Stimulated activated CD4-positive, alpha-beta T cell treated with anti-CD3 and anti-CD28 coated beads, Interleukin-12 subunit alpha, Interleukin-12 subunit beta, amount 100 ng/mL, for 4 hours (primary cell): ENCODE measurements around the gene BCAS2.
A peak's percentile ranks its signal among the peaks of the same experiment; 100 is the strongest.
"Not testable (repeated sequence)": the region's sequence is repeated elsewhere in the genome, so short reads cannot be mapped to it uniquely, and the experiment has no call there.

Experiments
- DNase-seq: peaks from one replicate; pipeline ENCODE4 v3.0.0-alpha.2; 2020

BCAS2 gene

DNA sequence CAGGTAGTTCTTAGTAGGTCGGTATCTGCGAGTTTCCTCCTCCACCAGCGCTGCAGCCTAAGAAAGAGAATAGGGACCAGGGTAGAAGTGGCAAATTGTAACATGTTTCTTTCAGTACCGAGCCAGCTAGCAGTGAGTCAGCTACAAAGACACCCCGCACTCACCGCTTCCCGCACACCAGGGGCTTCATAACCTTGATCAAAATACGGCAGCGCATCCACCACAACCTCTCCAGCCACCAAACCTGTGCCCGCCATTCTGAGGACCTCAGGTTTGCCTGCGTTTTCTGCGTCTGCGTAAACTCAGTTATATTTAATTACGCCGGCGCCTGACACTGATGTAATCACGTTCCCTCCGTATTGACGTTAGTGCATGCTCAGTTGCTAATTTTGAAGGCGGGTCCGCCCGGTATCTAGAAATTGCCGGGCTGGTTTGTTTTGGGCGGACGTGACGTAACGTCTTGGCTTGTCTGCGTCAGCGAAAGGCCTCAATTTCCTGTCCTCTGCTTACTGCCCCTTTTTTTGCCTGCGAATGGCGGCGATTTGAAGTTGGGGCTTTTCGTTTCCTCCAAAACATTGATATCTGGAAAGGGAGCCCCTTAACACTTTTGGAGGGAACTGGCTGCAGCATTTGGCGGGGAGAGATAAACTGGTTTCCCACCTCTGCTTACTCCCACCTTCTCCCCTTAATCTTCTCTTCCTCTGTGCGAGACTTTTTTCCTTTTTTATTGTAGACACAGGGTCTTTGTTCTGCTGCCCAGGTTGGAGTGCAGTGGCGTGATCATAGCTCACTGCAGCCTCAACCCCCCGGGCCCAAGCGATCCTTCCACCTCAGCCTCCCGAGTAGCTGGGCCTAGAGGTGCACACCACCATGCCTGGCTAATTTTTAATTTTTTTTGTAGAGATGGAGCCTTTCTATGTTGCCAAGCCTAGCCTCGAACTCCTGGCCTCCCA is at the start of gene BCAS2:
TSS of gene BCAS2 (minus strand) at position 281 of the 953 bp plus-strand sequence. CDS start at position 257, 24 bp downstream.
- DNase-seq = peak; percentile 88

DNA sequence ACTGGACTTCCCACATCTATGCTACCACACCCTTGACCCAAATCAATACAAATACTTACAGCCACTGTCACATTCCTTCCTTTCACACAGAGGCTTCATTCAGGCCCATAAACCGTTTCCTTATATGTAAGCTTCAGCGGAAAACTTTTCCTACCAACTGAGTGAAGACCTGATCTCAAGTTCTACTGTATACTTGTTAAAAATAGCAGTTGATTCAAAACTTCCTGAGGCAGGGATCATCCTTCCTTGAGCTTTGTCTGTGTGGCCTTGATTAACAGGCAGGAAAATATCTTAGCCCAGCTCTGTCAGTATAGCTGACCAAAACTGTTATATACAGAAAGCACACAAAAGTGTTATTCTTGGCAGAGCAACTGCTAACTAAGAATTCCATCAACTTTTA is 45.7 kb upstream of the BCAS2 start:
- DNase-seq = no peak

DNA sequence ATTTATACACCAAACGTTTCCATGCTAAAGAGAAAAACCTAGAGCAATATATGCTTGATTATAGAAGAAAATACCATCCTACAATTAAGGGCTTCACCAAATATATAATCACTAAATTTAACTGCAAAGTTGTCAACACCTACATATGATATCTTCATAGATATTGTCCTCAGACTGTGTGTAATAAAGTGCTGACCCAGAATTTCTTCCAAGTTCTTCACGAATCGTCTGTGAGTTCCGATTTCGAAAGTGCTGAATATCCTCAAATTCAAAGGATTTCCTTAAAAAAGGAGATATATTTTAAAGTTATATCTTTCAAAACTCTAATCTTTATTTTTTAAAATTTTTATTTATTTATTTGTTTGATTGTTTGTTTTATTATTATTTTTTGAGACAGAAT is 41.9 kb upstream of the BCAS2 start:
- no peak for DNase-seq

DNA sequence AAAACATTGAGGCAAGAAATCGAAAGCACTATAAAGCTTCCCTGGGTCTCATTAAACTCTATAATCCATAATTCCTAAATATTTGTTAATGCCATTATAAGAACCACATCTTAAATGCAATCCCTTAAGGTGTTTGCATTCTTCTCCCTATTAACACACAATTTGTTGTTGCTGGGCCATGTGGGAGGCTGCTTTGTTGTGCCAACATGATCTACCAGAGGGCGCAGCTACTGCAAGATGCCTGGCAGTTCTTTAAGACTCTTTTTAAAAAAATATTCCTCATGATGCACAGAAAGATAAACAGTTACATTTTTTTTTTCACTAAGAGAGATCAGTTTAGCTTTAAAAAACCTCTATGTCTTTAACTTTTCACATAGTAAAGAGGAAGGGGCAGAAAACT is 39.0 kb upstream of the BCAS2 start:
- no peak for DNase-seq

DNA sequence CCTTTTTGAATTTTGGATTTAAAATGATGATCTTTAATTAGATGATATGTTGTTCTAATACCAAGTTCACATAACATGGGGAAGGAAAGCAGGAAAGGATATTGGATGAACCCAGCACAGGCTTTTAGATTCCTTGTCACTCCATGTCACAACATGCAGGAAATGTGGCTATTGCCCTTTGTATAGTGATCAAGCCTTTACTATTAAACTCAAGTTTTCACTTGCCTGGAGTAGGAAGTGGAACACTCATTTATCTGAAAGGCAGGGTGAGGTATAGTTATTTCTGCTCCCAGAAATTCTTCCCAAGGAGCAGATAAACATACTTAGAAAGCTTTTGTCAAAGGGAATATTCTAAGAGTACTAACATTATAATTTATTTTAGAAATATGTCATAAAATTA is 37.2 kb upstream of the BCAS2 start:
- DNase-seq = no peak

DNA sequence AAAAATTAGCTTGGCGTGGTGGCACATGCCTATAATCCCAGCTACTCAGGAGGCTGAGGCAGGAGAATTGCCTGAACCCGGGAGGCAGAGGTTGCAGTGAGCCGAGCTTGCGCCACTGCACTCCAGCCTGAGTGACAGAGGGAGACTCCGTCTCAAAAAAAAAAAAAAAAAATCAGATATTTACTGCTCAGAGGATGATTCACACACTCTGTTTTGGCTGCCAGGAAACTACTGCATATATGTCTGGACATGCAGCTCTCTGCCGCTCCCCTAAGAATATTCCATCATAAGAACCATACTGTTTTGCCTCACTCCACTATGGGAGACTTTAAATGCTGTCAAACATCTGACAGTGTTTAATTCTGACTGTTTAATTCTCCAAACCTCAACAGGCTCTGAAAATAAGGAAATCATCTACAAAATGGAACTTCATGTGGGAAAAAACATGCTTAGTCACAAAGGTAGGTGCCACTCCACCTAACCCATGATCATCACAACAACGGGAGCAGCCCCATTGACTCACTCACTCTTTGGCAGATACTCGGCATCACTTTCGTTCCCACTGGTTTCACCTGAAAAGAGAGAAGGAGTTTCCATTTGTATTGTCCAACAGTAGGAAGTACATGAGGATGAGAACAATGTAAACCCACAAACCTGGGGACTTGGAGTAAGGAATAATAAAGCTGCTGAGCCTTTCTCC is 29.3 kb upstream of the BCAS2 start:
- no peak for DNase-seq

DNA sequence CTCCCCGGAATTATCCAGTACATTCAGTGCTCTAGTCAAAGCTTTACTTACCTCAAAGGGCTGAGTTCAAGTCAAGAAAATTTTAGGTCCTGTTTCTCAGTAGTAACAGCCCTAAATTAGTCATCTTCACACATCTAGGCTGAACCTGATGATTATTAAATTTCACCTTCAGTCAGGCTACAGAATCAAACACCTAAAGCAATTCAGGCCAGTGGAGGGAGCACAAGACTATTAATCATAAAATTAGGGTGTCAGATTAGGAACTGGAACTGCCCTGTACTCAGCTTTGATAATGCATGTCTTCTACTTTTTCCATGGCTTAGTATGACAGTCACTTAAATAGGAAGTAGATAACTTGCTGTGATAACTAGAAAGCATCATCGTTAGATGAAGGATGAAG is 28.4 kb upstream of the BCAS2 start:
- DNase-seq = no peak

DNA sequence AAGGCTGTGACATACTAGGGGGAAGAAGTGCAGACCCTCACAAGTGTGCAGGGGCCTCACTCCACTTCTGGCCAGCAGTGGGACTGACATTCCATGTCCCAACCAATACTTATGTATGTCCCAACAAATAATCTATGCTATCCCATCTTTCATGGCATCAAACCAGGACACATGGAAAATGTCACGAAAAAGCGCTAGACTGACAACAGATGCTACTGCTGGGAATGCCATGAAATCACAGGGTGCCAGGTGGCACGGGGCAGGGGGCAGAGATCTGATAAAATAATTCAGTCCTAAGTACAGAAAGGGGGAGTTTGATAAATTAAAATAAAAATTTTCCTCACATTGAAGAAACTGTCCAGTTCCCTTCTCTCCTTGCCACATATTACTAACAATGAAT is 27.6 kb upstream of the BCAS2 start:
- DNase-seq = no peak

DNA sequence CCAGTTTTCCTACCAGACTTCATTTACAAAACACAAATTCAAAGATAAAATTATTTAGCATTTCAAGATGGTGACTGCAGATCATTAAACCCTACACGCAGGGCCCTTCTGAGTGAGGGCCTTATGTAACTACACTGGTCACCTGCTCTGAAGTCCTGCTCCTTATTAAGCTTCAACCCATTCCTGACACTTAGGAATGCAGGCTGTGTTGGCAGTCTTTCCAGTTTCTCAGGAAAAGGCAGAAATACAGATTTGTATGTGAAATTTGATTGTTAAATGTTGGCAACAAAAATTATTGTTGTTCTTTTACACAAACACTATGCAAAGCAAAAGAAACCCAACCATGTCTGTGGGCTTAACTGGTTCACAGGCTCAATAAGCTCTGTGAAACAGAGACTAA is 25.8 kb upstream of the BCAS2 start:
- DNase-seq = no peak

DNA sequence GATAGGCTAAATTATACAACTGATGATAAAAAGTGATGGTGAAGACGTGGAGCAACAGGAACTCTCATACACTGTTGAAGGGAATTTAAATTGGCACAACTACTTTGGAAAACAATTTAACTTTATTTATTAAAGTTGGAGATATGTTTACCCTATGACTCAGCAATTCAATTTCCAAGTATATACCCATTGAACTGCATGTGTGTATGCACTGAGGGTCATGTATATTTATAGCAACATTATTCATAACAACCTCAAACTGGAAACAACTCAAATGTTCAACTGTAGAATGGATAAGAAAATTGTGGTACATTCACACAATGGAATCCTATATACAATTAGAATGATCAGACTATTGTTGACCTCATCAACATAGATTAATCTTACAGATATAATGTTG is 16.5 kb upstream of the BCAS2 start:
- DNase-seq = no peak

DNA sequence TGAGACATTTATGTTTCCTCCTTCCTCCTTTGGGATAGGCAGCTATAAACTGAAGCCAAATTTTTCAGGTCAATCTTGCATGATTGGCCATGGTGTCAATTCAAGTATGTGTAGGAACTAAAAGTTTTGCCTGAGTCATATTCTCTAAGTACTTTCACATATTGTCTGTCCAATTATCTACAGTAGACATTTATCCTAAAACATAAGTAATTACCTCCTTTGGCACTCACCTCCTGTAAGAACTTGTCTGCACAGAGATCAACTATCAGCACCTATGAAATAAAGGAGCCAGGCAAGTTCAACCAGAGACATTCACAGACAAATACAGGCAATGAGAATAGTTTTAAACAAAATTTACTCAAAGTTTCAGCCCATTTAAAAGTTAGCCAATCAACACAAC is 14.2 kb upstream of the BCAS2 start:
- no peak for DNase-seq

DNA sequence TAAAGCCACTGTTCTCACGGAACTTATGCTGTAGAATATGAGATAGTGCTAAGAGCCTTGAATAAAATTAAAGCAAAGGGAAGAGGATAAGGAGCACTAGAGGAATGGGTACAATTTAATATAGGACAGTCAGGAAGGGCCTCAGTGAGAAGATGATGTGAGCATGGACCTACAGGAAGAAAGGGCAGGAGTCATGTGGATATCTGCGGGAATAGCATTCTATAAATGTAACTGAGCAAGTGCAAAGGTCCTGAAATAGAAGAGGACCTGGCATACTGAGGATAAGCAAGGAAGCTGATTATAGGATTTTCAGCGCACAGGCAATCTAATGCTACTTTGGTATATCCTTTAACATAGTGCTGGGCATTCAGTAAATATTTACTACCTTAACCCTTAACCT is 12.6 kb upstream of the BCAS2 start:
- DNase-seq = no peak

DNA sequence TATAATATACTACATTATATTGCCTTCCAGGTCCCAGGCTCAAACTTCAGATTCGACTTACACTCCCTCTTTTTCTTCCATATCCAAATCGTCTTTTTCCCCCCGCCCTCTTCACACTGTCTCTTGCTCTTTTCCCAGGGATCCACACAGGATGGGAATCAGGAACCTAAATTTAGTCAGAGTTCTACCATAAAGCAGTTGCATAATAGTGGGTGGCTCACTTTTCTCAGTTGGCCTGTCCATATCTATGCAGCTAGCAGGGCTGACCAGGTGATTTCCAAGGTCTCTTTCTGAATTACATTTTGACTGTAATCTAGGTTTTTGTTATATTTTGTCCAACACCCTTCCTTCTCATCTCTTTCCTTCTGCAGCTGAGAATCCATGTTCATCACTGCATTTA is 7.7 kb upstream of the BCAS2 start:
- DNase-seq = no peak

DNA sequence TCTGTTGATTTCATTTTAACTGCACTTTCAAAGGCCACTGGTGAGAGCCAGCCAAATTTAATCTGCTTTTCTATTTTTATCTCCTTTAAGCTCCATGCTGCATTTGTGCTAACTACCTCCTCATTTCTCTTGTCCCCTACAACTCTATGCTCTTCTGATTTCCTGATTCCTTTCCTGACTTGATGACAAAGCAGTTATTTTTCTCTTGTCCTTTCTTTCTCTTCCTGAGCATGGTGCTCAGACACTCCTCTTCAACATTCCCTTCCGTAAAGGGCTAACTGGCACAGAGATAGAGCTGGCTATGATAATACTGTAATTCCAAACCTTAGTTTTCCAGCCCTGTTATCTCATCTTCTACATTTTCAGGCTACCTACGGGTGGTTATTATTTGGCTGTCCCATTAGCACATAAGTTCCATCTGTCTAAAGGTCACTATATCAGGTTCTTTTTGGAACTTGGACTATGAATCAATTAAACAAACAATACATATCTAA is 6.8 kb upstream of the BCAS2 start:
- no peak for DNase-seq

DNA sequence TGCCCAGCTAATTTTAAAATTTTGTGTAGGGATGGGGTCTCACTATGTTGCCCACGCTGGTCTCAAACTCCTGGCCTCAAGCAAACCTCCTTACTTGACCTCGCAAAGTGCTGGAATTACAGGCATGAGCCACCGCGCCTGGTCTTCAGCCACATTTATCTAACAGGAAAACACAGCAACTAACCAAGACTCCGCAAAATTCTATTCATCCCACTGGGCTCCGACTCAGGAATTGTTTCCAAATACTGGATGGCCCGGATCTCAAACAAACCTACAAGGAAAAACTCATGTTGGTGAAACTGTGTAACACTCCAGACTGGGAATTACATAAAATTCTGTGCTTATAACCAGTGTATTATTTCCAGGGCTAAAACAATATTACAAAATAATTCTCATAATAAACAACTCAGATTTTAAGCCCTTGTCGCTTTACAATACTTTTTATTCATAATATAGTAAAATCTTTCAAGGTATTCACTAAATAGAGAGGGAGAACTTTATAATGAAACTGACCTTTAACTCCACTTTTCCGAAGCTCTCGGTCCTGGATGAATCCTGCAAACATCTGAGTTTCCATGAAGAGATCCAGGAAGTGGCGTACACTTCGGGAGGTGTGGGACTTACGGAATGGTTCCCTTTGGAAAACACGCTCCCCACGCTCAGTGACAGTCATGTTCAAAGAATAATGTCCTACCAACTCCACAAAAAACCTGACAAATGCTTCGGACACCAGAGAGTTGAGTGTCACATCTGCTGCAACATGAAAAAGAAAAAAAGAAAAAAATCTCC is 6.0 kb upstream of the BCAS2 start:
- DNase-seq = no peak

DNA sequence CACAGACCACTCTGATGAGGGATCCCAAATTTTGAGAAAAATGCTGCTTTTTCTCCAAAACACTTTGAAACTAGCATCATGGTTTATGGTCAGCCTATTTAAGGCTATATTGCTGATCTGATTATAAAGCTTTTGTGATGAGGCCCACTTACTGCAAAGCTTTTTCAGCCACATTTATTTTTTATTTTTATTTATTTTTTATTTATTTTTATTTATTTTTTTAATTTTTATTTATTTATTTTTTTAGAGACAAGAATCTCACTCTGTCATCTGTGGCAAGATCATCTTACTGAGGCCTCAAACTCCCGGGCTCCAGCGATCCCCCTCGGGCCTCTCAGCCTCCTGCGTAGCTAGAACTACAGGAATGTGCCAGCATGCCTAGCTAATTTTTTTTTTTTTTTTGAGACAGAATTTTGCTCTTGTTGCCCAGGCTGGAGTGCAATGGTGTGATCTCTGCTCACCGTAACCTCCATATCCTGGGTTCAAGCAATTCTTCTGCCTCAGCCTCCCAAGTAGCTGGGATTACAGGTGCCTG is 5.2 kb upstream of the BCAS2 start:
- DNase-seq = no peak

DNA sequence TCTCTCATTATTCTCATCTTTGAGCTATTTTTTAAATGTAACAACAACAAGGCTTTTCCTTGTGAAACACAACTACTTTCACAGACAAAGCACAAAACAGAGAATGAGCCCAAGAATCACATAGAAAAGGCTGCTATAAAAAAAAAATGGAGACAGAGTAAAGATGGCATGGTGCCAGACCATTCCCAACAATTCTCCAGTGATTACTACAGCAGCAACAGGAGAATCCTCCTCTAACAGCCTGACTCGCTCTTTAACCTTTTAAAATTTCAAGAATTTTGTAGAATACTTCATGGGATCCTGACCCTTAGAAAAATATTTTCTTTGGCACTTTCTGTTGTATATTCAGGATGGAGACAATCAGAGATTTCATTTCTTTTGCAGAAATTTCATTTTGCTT is 3.8 kb upstream of the BCAS2 start:
- no peak for DNase-seq

DNA sequence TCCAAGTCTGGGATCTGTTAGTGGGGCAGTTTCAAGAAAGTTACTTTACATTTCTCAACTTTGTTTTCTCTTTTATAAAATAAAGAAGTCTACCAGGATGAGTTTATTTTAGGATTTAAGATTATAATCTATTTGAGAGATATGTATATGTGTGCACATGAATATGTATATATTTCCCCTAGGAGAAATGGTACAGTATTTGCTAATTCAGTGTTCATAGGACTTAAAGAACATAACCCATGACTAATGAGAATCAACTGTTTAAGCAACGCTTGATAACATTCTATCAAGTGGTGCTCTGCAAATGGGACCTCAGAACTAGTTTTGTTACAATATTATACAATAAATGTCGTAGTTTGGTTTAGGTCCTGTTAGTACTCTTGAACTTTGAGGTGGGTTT is 7.0 kb downstream of the BCAS2 start:
- no peak for DNase-seq

DNA sequence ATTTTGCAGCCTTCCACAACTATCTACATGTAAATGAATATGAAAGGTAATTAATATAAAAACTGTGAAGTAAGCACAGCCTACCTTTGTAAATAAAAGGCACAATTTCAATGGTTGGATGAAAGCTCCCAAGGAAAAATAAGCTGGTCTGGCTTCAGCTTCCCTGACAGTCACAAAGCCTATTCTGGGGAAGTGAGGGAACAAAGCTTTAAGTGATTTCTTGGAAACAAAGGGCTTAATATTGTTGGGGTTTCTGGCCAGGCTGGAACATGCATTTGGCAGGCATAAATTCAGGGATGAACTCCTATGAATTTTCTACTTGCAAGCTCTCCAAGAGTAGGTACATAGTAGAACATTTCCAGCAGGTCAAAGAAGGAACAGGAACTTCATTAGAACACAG is 17.3 kb downstream of the BCAS2 start:
- no peak for DNase-seq

DNA sequence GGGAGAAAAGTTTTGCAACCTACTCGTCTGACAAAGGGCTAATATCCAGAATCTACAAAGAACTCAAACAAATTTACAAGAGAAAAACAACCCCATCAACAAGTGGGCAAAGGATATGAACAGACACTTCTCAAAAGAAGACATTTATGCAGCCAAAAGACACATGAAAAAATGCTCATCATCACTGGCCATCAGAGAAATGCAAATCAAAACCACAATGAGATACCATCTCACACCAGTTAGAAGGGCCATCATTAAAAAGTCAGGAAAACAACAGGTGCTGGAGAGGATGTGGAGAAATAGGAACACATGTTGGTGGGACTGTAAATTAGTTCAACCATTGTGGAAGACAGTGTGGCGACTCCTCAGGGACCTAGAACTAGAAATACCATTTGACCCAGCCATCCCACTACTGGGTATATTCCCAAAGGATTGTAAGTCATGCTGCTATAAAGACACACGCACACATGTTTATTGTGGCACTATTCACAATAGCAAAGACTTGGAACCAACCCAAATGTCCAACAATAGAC is 18.4 kb downstream of the BCAS2 start:
- DNase-seq = not testable (repeated sequence)

DNA sequence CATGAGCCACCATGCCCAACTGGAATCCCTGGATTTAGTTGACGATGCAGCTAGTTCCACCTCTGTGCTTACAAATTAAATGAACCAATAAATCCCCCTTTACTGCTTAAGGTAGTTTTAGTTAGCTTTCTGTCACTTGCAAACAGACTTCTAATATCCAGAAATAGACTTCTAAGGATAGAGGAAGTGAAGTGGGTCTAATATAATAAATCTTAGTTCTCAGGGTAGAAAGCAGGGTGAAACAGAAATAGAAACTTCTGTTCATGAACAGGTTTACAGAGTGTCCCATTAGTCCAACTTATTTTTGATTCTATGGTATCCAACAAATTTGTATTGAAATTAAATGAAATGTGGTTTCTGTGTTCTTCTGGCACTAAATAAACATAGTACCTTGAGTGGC is 20.1 kb downstream of the BCAS2 start:
- DNase-seq = no peak

DNA sequence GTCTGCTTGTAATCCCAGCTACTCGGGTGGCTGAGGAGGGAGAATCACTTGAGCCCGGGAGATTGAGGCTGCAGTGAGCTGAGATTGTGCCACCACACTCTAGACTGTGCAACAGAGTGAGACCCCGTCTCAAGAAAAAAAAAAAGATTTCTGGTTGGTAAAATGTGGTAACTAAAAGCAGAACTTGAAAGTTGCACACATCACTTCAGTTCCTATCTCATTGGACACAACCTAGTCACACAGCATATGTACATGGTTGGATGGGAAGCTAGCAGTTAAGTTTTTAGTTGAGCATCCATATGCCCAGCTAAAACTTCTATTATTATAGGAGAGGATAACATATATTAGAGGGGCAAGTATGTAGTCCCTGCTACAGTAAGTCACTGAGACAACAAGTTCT is 22.1 kb downstream of the BCAS2 start:
- no peak for DNase-seq

DNA sequence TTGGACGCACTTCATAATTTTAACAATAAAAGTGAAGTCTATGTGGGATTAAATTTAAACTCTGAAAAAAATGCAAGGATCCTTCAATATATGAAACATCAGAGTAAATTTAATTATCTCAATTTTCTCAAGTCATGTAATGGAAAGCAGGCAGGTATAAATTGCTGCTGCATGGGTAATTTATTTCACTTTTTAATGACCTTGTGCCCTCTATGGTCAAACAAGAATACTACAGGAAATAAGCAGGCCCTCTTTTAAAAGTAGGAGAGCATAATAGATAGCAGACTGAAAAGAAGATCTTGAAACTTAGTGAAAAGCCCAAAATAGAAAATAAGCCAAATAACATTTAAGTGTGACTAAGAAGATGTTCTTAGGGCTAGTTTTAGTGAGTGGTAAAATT is 22.9 kb downstream of the BCAS2 start:
- no peak for DNase-seq
